HG03097 (cell line): ENCODE measurements around the gene RHOT2.

Source experiments
- ATAC-seq: cut with Tn5 transposase; IDR thresholded peaks from one replicate; pipeline ENCODE4 v1.9.1; 2021; ENCODE audit not compliant: unreplicated experiment, low FRiP score

Gene RHOT2

DNA sequence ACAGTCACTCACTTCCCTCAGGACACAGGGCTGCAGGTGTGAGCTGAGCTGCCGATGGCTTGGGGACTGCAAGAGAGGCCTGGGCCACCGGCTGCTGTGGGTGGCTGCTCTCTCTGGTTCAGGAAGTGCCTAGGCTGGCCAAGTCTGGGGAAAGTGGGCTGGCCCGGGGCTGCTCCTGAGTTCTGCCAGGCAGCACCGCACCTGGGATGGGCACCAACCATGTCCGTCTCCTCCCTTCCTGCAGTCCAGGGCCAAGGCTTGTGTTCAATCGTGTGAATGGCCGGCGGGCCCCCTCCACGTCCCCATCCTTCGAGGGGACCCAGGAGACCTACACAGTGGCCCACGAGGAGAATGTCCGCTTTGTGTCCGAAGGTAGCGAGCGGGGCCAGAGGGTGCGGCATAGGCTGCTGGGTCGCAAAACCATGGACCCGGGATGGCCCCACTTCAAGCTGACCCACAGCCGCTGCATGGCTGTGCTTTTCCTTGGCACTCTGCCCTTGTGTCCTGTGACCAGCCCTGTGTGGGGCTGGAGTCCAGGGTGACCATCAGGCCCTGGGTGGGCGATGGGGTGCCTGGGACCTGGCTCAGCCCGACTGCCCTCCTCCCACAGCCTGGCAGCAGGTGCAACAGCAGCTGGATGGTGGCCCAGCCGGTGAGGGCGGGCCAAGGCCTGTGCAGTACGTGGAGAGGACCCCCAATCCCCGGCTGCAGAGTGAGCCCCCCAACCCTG lies 20.6 kb upstream of the RHOT2 start:
- no peak for ATAC-seq

DNA sequence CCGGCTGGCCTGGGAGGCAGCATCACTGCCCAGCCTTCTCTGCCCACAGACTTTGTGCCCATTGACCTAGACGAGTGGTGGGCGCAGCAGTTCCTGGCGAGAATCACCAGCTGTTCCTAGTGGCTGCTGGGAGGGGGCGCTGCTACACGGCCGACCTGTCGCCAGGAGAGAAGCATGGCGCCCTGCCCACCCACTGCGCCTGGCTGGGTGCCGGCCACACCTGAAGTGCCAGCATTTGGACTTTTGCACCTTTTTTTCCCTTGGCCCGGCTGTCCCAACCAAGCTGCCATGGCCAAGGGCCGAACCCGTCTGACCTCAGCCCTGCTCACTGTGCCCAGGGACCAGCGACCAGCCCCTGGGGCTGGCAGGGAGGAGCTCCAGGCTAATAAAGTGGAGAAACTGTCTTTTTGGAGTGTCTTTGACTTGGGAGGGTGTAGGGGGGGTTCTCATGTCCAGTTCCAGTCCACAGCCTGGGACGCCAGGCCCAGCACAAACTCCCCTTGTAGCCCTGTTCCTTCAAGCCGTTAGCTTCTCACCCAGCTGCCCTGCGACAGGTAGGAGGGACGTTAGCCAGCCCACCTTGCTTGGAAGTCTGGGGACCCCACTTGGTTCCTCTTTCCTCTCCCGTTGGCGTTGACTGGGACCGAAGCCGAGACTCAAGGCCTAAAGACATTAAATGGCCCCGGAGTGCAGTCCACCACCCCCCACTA lies 19.7 kb upstream of the RHOT2 start:
- ATAC-seq: no peak

DNA sequence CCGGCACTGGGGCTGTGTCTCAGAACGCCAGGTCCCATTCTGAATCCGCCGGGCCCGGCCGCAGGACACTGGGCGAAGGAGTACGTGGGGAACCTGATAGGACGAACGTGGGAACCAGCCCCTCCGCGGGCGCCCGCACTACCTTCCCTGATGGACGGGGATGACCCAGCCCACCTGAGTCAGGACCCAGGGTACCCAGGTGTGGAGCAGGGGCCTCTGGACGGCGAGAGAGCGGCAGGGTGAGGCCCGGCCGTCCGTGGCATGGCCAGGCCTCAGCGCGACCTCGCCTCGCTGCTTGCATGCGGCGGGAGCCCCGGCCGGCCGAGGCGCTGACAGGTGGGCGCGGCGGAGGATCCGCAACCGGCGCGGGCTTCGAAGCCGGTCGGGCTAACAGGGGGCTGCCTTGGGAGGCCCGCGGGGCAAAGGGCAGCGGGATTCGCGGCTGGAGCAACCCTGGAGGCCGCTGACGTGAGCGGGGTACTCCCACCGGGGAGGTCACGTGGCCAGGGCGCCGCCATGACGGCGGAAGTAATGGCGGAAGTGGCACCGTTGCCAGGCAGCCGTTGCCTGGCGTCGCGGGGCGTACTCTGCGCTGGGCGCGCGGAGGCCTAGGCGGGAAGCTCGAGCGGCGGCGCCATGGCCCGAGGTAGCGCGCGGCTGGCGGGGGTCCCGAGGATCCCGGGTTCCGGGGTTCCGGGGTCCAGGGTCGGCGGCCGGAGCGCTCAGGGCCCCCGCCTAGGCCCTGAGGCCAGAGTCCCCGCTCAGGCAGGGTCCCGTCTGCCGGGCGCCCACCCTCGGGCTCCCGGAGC lies 18.9 kb upstream of the RHOT2 start, which contains the start of gene WDR90:
TSS of gene WDR90 (plus strand) at position 585 of the 809 bp plus-strand sequence. CDS start at position 637, 52 bp downstream.
- peak; percentile 75 for ATAC-seq

DNA sequence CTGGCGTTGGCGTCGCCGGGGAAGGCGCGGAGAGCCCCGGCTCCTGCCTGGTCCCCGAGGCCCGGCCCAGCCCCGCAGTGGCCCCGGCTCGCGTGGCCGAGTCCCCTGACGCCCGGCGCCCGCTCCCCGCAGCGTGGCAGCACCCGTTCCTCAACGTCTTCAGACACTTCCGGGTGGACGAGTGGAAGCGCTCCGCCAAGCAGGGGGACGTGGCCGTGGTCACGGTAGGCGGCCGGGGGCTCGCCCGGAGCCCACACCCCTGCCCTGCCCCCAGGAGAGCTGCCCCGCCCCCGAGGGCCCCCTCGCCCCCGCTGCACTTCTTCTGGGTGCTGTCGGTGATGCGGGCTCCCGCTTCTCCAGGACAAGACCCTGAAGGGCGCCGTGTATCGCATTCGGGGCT lies 18.3 kb upstream of the RHOT2 start:
- ATAC-seq: no peak

DNA sequence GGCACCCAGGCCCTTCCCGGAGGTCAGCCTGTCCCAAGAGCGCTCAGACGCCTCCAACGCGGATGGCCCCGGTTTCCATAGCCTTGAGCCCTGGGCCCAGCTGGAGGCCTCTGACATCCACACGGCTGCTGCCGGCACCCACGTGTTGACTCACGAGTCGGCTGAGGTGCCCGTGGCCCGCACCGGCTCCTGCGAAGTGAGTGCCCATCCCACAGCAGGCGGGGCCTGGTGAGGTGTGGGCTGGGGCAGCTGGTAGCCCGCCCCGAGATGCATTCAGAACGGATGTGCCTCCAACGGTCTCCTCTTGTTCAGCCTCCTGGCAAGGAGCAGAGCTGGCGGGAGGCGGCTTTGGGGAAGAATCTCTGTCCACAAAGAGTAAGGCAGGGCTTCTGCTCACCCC lies 16.1 kb upstream of the RHOT2 start:
- ATAC-seq: no peak

DNA sequence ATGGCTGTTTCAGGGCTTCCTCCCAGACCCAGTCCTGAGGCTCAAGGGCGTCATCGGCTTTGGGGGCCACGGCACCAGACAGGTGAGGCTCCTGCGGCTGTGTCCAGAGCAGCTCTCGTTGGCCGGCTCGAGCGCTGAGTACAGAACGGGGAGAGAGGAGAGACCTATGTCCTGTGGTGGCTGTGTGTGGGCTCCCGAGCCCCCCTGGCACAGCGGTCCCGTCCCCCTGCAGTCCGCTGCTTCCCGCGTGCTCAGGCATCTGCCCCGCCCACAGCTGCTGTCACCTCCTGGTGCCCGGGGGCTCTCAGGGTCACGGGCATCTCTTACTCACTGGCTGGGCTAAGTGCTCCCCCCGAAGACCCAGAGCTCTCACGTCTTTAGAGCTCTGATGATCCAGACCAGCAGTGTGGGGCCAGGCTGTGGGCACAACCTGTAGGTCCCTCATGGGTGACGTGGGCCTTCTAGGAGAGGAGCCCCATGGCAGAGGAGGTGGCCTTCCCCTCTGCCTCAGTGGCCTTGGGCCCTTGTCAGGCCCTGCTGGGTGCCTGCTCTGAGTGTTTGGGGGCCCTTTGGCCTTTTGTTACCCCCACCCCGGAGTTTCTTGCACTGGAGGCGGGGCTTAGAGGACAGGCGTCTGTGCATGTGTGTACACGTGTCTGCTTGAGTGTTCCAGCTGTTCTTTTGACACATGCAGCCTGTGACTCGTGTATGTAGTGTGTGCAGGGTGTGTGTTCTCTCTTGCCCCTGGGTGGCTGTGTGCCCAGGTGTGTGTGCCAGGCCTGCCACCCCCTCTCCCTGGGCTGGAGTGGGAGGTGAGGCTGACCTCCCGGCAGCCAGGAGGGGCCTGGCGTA lies 15.3 kb upstream of the RHOT2 start:
- no peak for ATAC-seq

DNA sequence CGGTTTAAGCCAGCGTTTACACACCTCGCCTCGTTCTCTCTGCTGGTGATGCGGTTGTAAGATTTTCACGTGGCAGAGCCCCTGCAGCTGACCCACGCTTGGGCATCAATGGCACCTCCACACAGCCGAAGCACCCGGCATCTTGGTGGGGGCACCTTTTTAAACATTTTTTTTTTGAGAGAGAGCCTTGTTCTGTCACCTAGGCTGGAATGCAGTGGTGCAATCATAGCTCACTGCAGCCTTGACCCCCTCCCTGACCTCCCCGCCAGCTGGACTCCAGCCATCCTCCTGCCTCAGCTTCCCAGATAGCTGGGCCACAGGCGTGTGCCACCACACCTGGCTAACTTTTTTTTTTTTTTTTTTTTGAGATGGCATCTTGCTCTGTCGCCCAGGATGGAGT lies 13.9 kb upstream of the RHOT2 start:
- ATAC-seq: no peak

DNA sequence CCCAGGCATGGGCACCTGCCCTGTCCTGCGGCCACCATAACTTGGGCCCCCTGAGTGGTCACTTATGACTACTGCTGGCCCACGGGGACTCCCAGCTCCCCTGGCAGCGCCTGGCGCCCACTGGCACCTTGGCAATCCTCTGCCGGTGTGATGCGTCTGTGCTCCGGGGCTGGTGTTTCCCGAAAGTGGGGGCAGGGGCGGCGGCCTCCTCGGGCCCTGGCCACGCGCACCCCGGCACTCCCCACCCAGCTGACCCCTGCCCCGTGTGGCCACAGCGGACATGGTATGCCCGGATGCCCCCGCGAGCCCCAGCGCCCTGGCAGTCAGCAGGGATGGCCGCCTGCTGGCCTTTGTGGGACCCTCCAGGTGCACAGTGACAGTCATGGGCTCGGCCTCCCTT lies 10.4 kb upstream of the RHOT2 start:
- ATAC-seq: no peak

DNA sequence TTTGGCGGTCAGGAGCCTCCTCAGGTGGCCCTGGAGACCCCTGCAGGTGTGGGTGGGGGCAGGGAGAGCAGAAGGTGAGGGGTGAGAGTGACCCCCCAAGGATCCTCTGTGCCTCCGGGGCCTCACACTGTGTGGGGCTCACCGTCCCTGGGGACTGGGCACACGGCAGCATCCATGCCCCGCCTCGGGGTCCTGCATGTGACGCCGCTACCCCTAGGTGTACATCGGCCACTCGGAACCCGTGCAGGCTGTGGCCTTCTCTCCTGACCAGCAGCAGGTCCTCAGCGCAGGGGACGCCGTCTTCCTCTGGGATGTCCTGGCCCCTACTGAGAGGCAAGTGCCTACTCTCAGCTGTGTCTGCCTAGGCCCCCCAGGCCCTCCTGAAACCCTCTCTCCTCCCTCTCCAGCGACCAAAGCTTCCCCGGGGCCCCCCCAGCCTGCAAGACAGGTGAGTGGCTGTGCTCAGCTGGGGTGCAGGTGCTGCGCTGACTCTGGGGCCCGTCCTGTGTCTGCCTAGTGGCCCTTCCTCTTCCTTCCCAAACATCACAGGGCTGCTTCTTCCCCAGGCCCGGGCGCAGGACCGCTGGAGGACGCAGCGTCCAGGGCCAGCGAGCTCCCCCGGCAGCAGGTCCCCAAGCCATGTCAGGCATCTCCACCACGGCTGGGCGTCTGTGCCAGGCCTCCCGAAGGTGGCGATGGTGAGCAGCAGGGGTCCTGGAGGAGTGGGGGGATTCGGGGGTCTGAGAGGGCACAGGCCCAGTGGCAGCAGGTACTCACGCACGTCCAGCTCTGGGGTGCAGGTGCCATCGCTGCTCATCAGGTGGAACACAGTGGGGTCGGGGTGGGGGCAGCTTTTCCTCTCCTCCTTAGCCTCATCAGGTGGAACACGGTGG lies 9.0 kb upstream of the RHOT2 start:
- ATAC-seq: no peak

DNA sequence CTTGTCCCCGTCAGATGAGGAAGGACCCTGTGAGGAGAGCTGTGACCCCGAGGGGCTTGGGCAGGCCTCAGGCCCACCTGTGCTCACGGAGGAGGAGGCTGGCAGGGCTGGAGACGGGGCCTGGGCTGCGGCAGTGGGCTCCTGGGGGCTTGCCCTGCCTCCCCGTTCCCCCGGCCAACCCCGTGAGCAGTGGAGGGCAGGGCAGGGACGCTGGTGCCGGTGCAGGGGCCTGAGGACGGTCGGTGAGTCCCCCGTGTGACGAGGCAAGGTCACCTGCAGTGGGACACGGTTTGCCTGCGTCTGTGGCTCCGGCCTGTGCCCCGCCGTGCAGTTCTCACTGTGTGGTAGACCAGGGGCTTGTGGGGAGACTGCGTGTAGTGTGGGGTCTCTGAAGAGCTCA lies 8.3 kb upstream of the RHOT2 start:
- ATAC-seq: no peak

DNA sequence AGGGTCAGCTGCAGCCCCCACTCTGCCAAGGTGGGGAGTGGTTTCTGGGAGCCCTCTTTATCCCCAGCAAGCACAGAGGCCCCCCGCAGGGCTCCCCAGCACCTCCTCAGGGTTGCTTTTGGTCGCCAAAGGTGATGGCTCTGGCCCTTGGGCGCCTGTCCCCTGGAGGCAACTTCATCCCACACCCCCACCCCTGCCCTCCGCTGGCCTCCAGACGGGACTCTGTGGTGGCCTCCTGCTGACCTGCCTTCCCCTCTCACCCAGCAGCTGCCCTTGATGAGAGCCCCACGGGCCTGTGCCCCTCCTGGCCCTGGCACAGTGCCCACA lies 7.8 kb upstream of the RHOT2 start:
- no peak for ATAC-seq

DNA sequence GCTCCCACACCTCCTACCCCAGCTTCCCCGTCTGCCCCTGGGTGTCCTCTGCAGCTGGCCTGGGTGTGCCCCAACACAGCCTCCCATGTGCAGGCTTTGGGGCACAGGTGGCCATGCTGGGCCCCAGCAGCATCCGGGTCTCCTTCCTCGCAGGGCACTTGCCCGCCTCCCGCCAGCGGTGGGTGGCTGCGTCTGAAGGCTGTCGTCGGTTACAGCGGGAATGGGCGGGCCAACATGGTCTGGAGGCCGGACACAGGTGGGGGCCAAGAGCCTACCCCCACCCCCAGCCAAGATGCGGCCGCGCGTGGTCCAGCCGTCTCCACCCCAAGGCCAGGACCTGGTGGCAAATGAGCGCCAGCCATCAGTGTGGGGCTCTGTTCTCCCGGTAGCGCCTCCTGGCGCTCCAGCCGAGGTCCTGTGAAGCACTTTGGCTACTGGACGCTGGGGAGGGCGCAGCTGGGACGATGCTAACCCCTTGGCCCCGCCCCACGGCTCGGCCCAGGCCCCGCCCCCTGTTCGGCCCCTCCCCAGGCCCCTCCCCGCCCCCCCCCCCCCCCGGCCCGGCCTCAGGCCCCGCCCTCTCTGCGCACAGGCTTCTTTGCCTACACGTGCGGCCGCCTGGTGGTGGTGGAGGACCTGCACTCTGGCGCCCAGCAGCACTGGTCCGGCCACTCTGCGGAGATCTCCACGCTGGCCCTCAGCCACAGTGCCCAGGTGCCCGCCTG lies 7.3 kb upstream of the RHOT2 start:
- peak; percentile 39 for ATAC-seq

DNA sequence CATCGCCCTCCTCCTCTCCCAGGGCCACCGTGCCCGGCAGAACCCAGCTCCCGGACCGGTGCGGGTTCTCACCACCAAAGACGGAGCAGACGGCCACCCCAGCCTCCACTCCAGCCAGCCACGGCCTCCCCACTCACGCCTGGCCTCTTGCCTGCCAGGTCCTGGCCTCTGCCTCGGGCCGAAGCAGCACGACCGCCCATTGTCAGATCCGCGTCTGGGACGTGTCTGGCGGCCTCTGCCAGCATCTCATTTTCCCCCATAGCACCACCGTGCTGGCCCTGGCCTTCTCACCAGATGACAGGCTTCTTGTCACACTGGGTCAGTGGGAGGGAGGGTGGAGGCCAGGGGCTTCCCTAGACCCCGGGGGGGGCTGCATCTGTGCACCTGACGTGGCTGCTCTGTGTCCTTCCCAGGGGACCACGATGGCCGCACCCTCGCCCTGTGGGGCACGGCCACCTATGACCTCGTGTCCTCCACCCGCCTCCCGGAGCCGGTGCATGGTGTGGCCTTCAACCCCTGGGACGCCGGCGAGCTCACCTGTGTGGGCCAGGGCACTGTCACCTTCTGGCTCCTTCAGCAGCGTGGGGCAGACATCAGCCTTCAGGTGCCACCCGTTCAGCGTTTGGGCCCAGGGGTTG lies 6.6 kb upstream of the RHOT2 start:
- ATAC-seq: peak; percentile 1

DNA sequence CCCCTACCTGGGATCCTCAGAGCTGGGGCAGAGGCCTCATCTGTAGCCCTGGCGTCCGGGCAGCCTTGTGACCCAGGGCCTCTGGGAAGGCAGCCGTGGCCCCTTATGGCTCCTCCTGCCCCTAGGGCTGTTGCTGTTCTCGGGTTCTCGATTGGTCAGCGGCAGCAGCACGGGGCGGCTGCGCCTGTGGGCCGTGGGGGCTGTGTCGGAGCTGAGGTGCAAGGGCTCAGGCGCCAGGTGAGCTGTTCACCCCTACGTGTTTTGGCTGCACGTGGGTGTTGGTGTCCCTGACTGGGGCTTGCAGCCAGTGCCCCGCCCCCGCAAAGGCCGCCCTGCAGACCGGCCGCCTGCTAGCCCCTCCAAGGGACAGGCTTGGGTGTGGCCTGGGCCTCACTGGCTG lies 5.8 kb upstream of the RHOT2 start:
- no peak for ATAC-seq

DNA sequence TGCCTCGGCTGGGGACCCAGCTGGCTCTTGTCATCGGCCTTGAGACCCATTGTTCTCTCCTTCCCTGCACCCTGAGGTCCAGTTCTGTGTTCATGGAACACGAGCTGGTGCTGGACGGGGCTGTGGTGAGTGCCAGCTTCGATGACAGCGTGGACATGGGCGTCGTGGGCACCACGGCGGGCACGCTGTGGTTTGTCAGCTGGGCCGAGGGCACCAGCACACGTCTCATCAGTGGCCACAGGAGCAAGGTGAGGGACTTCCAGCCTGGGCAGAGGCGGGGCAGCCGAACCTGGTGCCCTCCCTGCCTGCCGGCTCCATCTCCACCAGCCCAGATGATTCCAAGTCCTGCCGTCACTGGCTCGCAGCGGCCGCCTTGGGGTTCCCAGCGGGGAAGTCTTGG lies 5.3 kb upstream of the RHOT2 start:
- ATAC-seq: no peak

DNA sequence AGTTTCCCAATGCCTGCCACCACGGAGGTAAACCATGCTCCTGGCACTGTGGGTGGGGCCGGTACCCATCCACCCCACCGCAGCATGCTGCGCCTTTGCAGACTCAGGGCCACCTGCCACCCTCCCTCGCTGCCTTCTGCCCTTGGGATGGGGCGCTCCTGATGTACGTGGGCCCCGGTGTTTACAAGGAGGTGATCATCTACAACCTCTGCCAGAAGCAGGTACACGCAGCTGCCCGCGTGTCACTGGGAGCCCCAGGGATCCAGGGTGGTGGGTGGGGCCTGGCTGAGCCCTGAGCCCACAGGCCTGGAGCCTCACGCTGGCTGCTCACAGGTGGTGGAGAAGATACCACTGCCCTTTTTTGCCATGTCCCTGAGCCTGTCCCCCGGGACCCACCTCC lies 1.4 kb upstream of the RHOT2 start:
- no peak for ATAC-seq

DNA sequence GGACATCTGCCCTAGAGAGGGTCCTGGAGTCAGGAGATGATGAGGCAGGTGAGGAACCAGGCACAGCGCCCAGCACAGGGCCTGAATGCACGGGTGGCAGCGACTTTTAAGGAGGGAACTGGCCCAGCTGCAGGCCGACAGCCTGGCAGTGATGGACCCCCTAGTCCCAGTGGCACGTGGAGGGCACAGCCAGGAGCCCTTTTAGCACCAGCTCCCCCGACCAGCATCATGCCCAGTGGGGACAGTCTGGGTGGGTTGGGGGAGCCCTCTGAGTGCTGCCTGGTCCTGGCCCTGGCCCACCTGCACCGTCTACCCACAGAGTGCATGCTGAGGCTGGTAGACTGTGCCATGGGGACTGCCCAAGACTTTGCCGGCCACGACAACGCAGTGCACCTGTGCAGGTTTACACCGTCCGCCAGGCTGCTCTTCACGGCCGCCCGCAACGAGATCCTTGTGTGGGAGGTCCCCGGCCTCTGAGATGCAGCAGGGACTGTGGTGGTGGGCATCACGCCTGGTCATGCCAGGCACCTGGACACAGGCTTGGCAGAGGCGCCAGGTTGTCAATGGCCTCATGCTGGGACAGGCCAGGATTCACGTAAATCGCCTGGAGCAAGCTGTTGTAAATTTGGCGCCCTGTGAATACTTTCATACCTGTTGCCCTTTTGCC lies 686 bp upstream of the RHOT2 start:
- no peak for ATAC-seq

DNA sequence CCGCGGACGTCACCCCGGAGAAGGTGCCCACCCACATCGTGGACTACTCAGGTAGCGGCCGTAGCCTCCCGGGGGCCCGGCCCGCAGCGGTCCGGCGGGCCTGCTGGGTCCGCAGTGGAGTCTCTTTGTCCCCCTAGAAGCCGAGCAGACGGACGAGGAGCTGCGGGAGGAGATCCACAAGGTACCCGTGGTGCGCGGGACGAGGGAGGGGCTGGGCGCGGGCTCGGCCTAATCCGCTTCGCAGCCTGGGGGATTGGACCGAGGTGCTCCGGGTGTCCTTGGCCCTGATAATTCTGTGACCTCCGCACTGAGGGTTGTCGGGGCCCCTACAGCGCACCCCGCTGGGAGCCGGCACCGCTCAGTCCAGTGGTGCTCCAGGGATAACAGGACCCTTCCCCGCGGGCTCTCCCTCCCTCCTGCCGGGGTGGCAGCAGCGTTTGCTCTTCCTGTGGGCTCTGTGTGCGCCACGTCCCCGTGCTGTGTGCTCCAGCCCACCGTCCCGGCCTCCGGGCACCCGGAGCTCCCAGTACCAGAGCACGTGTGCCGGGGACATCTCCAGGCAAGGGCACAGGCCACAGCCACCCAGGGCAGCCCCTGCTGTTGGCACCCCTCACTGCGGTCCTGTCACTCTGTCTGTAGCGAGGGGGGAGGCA lies 713 bp downstream of the RHOT2 start:
- peak; percentile 4 for ATAC-seq
